WERI-Rb-1 (cell line): ENCODE data around the gene KCNK5.
A peak's percentile ranks its signal among the peaks of the same experiment; 100 is the strongest.

Experiments
- DNase-seq: peaks from one replicate; pipeline ENCODE4 v3.0.0-alpha.2; 2020
- H3K27ac ChIP-seq: fragments of 250-450 bp; sonication (Bioruptor Pico); 2 replicates; pipeline ENCODE4 v1.5.1; 2020; ENCODE audit warnings: mild to moderate bottlenecking, moderate library complexity
- H3K27me3 ChIP-seq: fragments of 250-450 bp; sonication (Bioruptor Pico); 2 replicates; pipeline ENCODE4 v1.5.1; 2021; ENCODE audit warnings: mild to moderate bottlenecking, low read depth, moderate library complexity; ENCODE audit not compliant: insufficient read depth, severe bottlenecking
- H3K36me3 ChIP-seq: fragments of 250-450 bp; sonication (Bioruptor Pico); 2 replicates; pipeline ENCODE4 v1.5.1; 2020; ENCODE audit warnings: mild to moderate bottlenecking, moderate library complexity
- H3K4me3 ChIP-seq: 2 replicates; pipeline ENCODE4 v1.5.1; 2011; ENCODE audit warnings: low read depth, mild to moderate bottlenecking, control low read depth, low read length
- H3K9me3 ChIP-seq: fragments of 250-450 bp; sonication (Bioruptor Pico); 2 replicates; pipeline ENCODE4 v1.5.1; 2021; ENCODE audit warnings: mild to moderate bottlenecking, moderate library complexity; ENCODE audit not compliant: severe bottlenecking
- TF ChIP-seq, protein P1 (sequence below): IDR thresholded peaks from 2 replicates; pipeline ENCODE4 v1.5.1; 2011; ENCODE audit warnings: low read depth, mild to moderate bottlenecking, control low read depth, inconsistent platforms, low read length

The KCNK5 gene

DNA sequence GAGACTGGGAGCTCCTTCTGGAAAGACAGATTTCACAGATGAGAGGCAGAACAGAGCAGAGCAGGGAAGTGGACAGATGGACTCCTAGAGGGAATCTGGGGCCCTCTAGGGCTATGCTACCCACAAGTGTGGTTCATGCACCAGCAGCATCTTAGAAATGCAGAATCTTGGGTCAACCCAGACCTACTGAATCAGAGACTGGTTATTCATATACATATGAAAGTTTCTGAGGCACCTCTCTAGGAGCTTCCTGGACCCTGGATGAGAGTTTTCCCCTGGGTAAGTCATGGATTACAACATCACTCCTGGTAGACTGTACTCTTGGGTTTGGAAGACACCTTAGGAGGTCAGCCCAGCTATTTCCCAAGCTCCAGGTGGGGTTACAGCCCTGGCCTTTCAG, 58.9 kb downstream of the KCNK5 start:
- peaks cover 18% of the 10 kb centered on the region for H3K9me3 ChIP-seq
- no peak overlapping the region for H3K27ac ChIP-seq
- no peak overlapping the region for H3K4me3 ChIP-seq
- no peaks in the 10 kb centered on the region for H3K27me3 ChIP-seq
- TF ChIP-seq, protein P1, sequence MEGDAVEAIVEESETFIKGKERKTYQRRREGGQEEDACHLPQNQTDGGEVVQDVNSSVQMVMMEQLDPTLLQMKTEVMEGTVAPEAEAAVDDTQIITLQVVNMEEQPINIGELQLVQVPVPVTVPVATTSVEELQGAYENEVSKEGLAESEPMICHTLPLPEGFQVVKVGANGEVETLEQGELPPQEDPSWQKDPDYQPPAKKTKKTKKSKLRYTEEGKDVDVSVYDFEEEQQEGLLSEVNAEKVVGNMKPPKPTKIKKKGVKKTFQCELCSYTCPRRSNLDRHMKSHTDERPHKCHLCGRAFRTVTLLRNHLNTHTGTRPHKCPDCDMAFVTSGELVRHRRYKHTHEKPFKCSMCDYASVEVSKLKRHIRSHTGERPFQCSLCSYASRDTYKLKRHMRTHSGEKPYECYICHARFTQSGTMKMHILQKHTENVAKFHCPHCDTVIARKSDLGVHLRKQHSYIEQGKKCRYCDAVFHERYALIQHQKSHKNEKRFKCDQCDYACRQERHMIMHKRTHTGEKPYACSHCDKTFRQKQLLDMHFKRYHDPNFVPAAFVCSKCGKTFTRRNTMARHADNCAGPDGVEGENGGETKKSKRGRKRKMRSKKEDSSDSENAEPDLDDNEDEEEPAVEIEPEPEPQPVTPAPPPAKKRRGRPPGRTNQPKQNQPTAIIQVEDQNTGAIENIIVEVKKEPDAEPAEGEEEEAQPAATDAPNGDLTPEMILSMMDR: no peak
- H3K36me3 ChIP-seq: no peaks in the 10 kb centered on the region
- no peak for DNase-seq

DNA sequence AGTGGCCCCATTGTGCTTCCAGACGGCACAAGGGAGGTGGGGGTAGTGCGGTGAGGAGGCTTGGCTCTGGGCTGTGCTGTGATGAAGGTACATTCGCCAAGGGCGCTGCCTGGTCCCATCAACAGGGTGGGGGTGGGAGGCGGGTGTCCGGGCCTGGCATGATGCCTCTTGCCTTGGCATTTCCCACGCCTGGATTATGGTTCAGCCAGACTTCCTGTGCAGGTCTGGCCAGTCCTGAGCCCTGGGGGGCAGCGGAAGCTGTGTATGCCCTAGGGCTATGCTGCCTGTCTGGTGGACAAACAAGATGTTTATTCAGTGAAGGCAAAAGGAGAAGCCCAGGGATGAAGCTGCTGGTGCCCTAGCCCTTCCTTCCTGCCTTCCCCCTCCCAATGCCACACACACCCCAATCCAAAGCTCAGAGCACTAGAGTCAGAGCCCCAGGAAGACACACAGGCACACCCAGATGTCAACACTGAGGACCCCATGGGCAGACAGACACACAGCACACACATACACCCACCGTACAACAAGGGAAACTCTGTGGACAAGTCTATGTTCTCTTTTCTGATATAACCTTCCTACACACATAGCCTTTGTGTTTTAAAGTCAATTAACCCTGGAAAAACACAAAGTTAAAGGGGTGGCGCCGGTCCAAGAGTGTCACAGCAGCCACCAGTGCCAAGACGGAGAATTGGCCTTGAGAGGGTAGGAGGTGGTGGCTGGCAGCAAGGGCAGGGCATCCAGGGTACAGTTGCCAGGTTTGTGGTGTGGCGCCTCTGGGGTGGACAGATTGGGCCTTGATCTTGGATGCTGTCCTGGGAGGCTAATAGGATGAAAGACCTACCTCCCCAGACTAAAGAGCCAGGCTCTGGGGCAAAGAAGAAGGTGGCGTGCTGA, 59.6 kb downstream of the KCNK5 start:
- no peaks in the 10 kb centered on the region for H3K27me3 ChIP-seq
- H3K9me3 ChIP-seq: peaks cover 18% of the 10 kb centered on the region
- no peak overlapping the region for H3K27ac ChIP-seq
- TF ChIP-seq, protein P1: no peak
- DNase-seq: no peak
- no peak overlapping the region for H3K4me3 ChIP-seq
- no peaks in the 10 kb centered on the region for H3K36me3 ChIP-seq

DNA sequence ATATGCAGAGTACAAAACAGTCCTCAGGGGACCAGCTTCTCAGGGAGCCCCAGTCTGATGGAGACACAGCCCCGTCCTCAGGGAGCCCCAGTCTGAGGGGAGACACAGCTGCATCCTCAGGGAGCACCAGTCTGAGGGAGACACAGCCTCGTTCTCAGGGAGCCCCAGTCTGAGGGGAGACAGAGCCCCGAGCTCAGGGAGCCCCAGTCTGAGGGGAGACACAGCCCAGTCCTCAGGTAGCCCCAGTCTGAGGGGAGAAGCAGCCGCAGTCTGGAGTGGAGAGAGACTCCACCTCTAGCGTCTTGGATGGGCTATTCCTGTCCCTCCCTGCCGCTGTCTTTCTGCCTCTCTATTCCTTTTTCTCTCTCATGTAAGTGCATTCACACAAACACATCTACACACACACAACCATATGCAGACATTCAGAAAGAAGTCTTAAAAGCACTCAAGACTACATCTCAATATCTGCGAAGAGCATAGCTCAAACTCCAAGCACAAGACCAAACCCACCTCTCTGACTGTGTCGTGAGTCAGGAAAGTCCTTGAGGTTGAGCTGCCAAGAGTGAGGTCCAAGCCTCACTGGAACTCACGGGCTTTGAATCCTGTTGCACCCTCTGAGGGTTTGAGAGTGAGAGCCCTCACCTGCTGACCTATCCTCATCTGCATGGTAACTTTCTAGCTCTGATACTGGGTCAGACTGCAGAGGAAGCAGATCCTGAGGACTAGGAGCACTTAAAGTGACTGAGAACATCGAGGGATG, 61.2 kb downstream of the KCNK5 start:
- Histone ChIP-seq H3K27me3 (no peaks in the 10 kb centered on the region), H3K4me3 (no peak overlapping the region), H3K27ac (no peak overlapping the region), H3K36me3 (no peaks in the 10 kb centered on the region), H3K9me3 (peaks cover 14% of the 10 kb centered on the region)
- TF ChIP-seq, protein P1: no peak
- no peak for DNase-seq

DNA sequence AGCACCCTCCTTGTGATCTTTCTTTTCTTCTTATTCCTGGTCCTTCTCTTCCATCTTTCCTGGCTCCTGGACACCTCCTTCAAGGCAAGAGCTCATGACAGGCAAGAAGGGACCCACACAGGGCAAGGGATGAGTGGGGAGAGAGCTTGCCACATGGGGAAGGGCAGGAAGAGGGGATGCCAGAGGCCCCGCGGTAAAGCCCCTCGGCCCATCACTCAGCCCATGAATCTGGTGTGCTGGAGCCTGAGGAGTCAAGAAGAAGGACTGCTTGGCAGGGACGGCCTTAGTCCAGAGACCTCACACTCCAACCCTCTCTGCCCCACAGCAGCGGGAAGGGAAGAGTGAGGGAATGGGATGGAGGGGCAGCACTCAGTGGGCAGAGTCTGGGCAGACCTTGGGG, 62.0 kb downstream of the KCNK5 start:
- Histone ChIP-seq H3K36me3 (no peaks in the 10 kb centered on the region), H3K4me3 (no peak overlapping the region)

DNA sequence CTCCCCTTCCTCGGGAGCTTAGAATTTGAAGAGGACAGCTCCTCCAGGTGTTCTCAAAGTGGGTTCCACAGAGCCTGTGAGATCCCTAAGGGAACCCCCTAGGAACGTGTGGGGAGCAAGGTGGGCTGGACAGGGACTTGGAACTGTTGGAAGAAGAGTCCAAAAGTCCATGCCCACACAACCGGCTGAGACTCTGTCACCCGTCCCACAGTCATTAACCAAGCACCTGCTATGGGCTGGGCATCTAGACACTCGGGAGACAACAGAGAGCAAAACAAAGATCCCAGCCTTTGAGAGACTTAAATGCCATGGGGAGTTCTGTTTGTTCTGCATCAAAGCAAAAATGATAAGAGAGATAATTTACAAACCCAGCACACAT, 62.4 kb downstream of the KCNK5 start:
- no peak for DNase-seq
- H3K4me3 ChIP-seq: no peak overlapping the region
- H3K27ac ChIP-seq: peak overlapping the region; percentile 5; the same call in 1 of the 2 replicates
- TF ChIP-seq, protein P1: no peak
- peaks cover 11% of the 10 kb centered on the region for H3K9me3 ChIP-seq
- no peaks in the 10 kb centered on the region for H3K27me3 ChIP-seq
- no peaks in the 10 kb centered on the region for H3K36me3 ChIP-seq

More for the DNA sequence above, 62.0 kb downstream of the KCNK5 start:
- no peak overlapping the region for H3K27ac ChIP-seq
- TF ChIP-seq, protein P1: no peak
- no peak for DNase-seq
- H3K9me3 ChIP-seq: peaks cover 14% of the 10 kb centered on the region
- no peaks in the 10 kb centered on the region for H3K27me3 ChIP-seq
